ENCODE data around the gene ZNF750. TPM values are rescaled to one million over a fixed set of nuclear protein-coding genes. Genes with fewer than 3 reads are reported as not detected.

Gene ZNF750
- total and polyA plus RNA-seq, 10 of the 15 experiments (the other 5 are each of a cell fraction or from before 2014, with no cell fraction given), result 0.06 TPM; not detected in 9

GRCh38 chr17:82788206-82789001, 51.4 kb downstream of the ZNF750 start:
- Histone ChIP-seq H3K27ac (ENCODE audit: control insufficient read depth, insufficient read depth) (no peak overlapping the region), H3K9me3 (replicated peaks; ENCODE audit: control insufficient read depth, insufficient read depth, low read length) (no peaks in the 10 kb centered on the region), H3K4me2 (ENCODE audit: control insufficient read depth, insufficient read depth) (no peak overlapping the region), H4K20me1 (ENCODE audit: control insufficient read depth, insufficient read depth) (no peaks in the 10 kb centered on the region; the same call in 1 of the 2 replicates), H3K9ac (ENCODE audit: control insufficient read depth, insufficient read depth, low read length) (no peak overlapping the region), H2AFZ (ENCODE audit: control insufficient read depth, low read depth, low read length) (no peak overlapping the region), H3K79me2 (ENCODE audit: control insufficient read depth, insufficient read depth, low read length) (no peaks in the 10 kb centered on the region), H3K27me3 (replicated peaks in 1 of 2; ENCODE audit: control insufficient read depth in 2 of 2, insufficient read depth in 2 of 2, low read length in 1 of 2) (no peaks in the 10 kb centered on the region), H3K36me3 (ENCODE audit: control insufficient read depth in 2 of 2, insufficient read depth in 2 of 2, low read length in 1 of 2) (peaks cover 0 to 6% of the 10 kb centered on the region in 2 experiments; a peak in 3 of 4 replicates), H3K4me1 (ENCODE audit: control insufficient read depth, insufficient read depth, low read length) (peaks cover 8% of the 10 kb centered on the region; the same call in 1 of the 2 replicates), H3K4me3 (no peak overlapping the region)
- in situ Hi-C loops (cut with MboI) (no loop called here), intact Hi-C loops (cut with micrococcal nuclease; ENCODE audit: unreplicated experiment) (loop anchor here (10.0 kb wide), 1 partner anchor 76 kb away; no protein-coding TSS in a partner anchor)
- no peak for DNase-seq (ENCODE audit: low read depth, low spot score)
- ChIA-PET SMC1A (ENCODE audit: uncharacterized antibody, unreplicated experiment) (no interaction called here), RAD21 (ENCODE audit: unreplicated experiment) (interaction anchor here (1.0 kb wide), 1 partner anchor 75 kb away, joined by 3 read pairs; no protein-coding TSS in a partner anchor), CTCF (no interaction called here), POLR2A (interaction anchor here (0.6 kb wide), 1 partner anchor 77 kb away, joined by 10 read pairs; no protein-coding TSS in a partner anchor)
- FAIRE-seq, result no peak
- 94% methylated on average over 18 of the region's 18 CpGs for WGBS (ENCODE audit: insufficient coverage, insufficient replicate concordance, low lambda C conversion rate, missing lambda C conversion rate)
- no peak for ATAC-seq
- BruUV-seq (replicated peaks), result no TSS peak
- TF ChIP-seq NR2F1 (conservative IDR thresholded peaks at IDR 0.05) (no peak), ZBED1 (IDR thresholded peaks at IDR 0.05; ENCODE audit: borderline replicate concordance) (no peak), SRF (IDR thresholded peaks at IDR 0.05; ENCODE audit: low read depth in 2 of 2, low read length in 2 of 2) (no peak), MTA3 (IDR thresholded peaks at IDR 0.05; ENCODE audit: borderline replicate concordance, low read length) (no peak), IRF3 (IDR thresholded peaks at IDR 0.05) (no peak), ATF2 (IDR thresholded peaks at IDR 0.05; ENCODE audit: low read length) (no peak), LARP7 (IDR thresholded peaks at IDR 0.05) (no peak), RELA (IDR thresholded peaks at IDR 0.05; ENCODE audit: borderline replicate concordance, partially characterized antibody) (no peak), BCL3 (IDR thresholded peaks at IDR 0.05; ENCODE audit: borderline replicate concordance, insufficient read depth, low read depth, low read length, poor library complexity, severe bottlenecking) (no peak), ZZZ3 (IDR thresholded peaks at IDR 0.05; ENCODE audit: control insufficient read depth, insufficient read length, low read depth) (no peak), CHD1 (IDR thresholded peaks at IDR 0.05; ENCODE audit: low read depth, low read length) (no peak), EED (IDR thresholded peaks at IDR 0.05; ENCODE audit: low read depth) (no peak), KDM1A (IDR thresholded peaks at IDR 0.05; ENCODE audit: borderline replicate concordance) (no peak), CBX3 (IDR thresholded peaks at IDR 0.05; ENCODE audit: borderline replicate concordance, low read depth) (no peak)
- TF ChIP-seq, protein P1, sequence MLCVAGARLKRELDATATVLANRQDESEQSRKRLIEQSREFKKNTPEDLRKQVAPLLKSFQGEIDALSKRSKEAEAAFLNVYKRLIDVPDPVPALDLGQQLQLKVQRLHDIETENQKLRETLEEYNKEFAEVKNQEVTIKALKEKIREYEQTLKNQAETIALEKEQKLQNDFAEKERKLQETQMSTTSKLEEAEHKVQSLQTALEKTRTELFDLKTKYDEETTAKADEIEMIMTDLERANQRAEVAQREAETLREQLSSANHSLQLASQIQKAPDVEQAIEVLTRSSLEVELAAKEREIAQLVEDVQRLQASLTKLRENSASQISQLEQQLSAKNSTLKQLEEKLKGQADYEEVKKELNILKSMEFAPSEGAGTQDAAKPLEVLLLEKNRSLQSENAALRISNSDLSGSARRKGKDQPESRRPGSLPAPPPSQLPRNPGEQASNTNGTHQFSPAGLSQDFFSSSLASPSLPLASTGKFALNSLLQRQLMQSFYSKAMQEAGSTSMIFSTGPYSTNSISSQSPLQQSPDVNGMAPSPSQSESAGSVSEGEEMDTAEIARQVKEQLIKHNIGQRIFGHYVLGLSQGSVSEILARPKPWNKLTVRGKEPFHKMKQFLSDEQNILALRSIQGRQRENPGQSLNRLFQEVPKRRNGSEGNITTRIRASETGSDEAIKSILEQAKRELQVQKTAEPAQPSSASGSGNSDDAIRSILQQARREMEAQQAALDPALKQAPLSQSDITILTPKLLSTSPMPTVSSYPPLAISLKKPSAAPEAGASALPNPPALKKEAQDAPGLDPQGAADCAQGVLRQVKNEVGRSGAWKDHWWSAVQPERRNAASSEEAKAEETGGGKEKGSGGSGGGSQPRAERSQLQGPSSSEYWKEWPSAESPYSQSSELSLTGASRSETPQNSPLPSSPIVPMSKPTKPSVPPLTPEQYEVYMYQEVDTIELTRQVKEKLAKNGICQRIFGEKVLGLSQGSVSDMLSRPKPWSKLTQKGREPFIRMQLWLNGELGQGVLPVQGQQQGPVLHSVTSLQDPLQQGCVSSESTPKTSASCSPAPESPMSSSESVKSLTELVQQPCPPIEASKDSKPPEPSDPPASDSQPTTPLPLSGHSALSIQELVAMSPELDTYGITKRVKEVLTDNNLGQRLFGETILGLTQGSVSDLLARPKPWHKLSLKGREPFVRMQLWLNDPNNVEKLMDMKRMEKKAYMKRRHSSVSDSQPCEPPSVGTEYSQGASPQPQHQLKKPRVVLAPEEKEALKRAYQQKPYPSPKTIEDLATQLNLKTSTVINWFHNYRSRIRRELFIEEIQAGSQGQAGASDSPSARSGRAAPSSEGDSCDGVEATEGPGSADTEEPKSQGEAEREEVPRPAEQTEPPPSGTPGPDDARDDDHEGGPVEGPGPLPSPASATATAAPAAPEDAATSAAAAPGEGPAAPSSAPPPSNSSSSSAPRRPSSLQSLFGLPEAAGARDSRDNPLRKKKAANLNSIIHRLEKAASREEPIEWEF (IDR thresholded peaks at IDR 0.05; ENCODE audit: insufficient replicate concordance, low read depth, low read length), result no peak
